HL-60 (cell line): Measurements from ENCODE around the gene CLRN3.

Experiments used
- DNase-seq, 2 experiments: peaks; one replicate each; pipeline ENCODE4 v3.0.0-alpha.2; 2010 to 2020; ENCODE audit warnings: low read depth in 1 of 2, low spot score in 1 of 2
- H3K27ac ChIP-seq: fragments of 250-450 bp; sonication (Bioruptor Pico); replicated peaks from 2 replicates; pipeline ENCODE4 v1.5.1; 2020; ENCODE audit warnings: mild to moderate bottlenecking, moderate library complexity
- H3K27me3 ChIP-seq: fragments of 250-450 bp; sonication (Bioruptor Pico); 2 replicates; pipeline ENCODE4 v1.5.1; 2021; ENCODE audit warnings: mild to moderate bottlenecking, moderate library complexity; ENCODE audit not compliant: insufficient read depth, poor library complexity, severe bottlenecking
- H3K4me3 ChIP-seq: replicated peaks from 2 replicates; pipeline ENCODE4 v1.5.1; 2011; ENCODE audit warnings: mild to moderate bottlenecking, control low read depth, low read length; ENCODE audit not compliant: insufficient read depth
- GABPA ChIP-seq: IDR thresholded peaks from 2 replicates; pipeline ENCODE4 v1.6.1; 2012; ENCODE audit warnings: low read depth
- POLR2AphosphoS5 ChIP-seq: IDR thresholded peaks from 2 replicates; pipeline ENCODE4 v1.6.1; 2012; ENCODE audit warnings: low read depth
- SPI1 ChIP-seq: IDR thresholded peaks from 2 replicates; pipeline ENCODE4 v1.6.1; 2012; ENCODE audit warnings: low read depth, mild to moderate bottlenecking, borderline replicate concordance
- TF ChIP-seq, protein P1 (sequence below): IDR thresholded peaks from 2 replicates; pipeline ENCODE4 v1.6.1; 2012; ENCODE audit warnings: low read depth; ENCODE audit not compliant: insufficient replicate concordance
- TF ChIP-seq, protein P2 (sequence below): IDR thresholded peaks from one replicate; pipeline ENCODE4 v1.5.1; 2011; ENCODE audit warnings: low read length, control low read depth, inconsistent platforms; ENCODE audit not compliant: insufficient read depth

CLRN3 gene

DNA sequence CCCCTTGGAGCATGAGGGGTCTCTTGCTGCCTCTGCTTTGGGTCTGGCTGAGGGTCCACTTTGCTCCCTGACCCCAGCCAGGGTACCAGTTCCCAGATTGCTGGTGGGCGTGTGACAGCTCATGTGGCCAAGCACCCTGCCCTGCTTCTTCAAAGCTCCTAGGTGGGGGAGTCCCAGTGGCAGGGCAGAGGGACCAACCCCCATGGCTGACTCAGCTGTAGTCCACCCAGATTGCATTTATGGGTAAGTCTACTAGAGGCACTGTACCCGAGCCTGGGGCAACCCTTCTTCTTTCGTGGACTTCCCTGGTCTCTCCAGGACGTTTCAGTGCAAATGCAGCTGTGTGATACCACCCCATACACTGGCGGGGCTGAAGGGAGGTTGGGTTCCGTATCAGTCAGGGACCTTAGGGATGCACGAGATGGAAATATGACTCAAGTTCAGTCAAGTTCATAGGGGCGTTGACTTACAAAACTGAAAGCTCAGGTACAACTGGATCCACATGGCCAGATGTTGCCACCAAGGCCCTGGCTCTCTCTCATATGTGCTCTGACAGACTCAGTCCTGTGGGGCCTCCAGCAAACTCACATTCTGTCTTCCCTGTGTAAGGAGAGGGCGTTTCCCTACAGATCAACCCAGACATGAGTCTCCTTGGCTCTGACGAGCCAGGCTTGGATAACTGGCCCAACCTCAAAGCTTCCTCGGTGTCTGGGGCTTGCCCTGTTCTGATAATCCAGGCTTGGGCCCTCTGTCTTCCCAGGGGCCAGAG lies 27.7 kb upstream of the CLRN3 start:
- Histone ChIP-seq H3K27ac (peak overlapping the region; percentile 47), H3K4me3 (no peak overlapping the region)
- TF ChIP-seq GABPA, result no peak
- TF ChIP-seq, protein P1, sequence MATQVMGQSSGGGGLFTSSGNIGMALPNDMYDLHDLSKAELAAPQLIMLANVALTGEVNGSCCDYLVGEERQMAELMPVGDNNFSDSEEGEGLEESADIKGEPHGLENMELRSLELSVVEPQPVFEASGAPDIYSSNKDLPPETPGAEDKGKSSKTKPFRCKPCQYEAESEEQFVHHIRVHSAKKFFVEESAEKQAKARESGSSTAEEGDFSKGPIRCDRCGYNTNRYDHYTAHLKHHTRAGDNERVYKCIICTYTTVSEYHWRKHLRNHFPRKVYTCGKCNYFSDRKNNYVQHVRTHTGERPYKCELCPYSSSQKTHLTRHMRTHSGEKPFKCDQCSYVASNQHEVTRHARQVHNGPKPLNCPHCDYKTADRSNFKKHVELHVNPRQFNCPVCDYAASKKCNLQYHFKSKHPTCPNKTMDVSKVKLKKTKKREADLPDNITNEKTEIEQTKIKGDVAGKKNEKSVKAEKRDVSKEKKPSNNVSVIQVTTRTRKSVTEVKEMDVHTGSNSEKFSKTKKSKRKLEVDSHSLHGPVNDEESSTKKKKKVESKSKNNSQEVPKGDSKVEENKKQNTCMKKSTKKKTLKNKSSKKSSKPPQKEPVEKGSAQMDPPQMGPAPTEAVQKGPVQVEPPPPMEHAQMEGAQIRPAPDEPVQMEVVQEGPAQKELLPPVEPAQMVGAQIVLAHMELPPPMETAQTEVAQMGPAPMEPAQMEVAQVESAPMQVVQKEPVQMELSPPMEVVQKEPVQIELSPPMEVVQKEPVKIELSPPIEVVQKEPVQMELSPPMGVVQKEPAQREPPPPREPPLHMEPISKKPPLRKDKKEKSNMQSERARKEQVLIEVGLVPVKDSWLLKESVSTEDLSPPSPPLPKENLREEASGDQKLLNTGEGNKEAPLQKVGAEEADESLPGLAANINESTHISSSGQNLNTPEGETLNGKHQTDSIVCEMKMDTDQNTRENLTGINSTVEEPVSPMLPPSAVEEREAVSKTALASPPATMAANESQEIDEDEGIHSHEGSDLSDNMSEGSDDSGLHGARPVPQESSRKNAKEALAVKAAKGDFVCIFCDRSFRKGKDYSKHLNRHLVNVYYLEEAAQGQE, result no peak

DNA sequence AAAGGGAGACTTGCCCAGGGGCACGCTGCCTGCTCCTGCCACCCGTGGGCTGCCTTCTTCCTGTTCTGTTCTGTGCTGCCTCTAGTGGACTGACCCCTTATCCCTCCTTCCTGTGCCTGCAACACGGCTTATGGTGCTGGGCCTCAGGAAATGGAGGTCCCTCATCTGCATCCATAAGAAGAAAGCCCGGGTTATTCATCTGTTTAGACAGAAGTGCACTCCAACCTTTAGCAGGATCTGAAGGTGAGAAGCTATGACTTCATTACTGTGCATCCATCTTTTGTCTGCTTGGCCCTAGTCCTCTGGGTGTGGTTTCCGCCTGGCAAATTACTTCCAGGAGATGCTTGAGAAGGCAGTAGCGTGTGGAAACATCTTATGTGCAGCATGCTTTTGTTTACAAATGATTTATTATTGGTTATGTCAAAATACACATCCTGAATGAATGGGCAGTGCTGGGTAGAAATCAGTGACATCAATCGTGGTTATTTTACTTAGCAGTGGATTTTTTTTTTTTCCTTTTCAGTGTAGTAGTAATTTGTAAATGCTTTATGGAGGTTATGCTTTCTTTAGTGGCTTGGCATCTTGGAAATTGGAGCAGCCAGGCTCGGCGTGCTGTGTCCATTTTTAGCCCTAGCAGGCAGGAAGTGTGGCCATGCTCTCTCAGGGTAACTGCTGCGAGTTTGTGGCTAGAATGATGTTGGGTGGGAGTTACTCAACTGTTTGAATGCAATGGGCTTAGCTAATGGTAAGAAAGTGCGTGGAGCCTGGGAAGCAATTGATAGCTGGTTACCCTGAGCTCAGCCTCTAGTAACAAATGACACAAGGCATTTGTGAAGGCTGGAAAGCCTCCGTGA lies 26.9 kb upstream of the CLRN3 start:
- Histone ChIP-seq H3K27me3 (no peaks in the 10 kb centered on the region), H3K4me3 (no peak overlapping the region), H3K27ac (peak overlapping the region; percentile 47)
- peak; percentile 64 to 71 for DNase-seq
- TF ChIP-seq, protein P2, sequence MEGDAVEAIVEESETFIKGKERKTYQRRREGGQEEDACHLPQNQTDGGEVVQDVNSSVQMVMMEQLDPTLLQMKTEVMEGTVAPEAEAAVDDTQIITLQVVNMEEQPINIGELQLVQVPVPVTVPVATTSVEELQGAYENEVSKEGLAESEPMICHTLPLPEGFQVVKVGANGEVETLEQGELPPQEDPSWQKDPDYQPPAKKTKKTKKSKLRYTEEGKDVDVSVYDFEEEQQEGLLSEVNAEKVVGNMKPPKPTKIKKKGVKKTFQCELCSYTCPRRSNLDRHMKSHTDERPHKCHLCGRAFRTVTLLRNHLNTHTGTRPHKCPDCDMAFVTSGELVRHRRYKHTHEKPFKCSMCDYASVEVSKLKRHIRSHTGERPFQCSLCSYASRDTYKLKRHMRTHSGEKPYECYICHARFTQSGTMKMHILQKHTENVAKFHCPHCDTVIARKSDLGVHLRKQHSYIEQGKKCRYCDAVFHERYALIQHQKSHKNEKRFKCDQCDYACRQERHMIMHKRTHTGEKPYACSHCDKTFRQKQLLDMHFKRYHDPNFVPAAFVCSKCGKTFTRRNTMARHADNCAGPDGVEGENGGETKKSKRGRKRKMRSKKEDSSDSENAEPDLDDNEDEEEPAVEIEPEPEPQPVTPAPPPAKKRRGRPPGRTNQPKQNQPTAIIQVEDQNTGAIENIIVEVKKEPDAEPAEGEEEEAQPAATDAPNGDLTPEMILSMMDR, result peak; percentile 53
- no peak for TF ChIP-seq POLR2AphosphoS5

More for the DNA sequence above, 27.7 kb upstream of the CLRN3 start:
- DNase-seq, result no peak
- H3K27me3 ChIP-seq, result no peaks in the 10 kb centered on the region

DNA sequence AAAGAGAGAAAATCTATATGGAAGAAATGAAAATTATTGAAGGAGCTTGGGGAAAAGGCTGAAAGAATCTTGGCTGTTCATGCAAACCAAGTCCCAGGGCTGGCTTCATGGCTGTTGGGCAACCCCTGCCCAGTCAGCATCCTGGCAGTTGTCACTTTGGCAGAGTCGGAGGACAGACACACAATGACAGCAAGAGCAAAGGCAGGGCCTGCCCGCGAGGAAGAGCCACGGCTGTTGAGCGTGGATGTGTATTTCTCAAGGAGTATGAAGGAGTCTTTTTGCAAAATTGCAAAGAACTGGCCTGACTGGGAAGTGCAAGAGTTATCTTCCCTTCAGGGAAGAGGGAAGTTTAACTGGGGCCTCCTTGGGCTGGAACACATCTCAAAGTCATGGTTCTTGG lies 25.8 kb upstream of the CLRN3 start:
- peak overlapping the region; percentile 47; the same call in 1 of the 2 replicates for H3K27ac ChIP-seq
- no peaks in the 10 kb centered on the region for H3K27me3 ChIP-seq
- no peak overlapping the region for H3K4me3 ChIP-seq
- TF ChIP-seq GABPA (no peak), SPI1 (no peak), POLR2AphosphoS5 (no peak)
- TF ChIP-seq, protein P1, result no peak
- peak in 1 of 2 experiments; percentile 67 for DNase-seq

DNA sequence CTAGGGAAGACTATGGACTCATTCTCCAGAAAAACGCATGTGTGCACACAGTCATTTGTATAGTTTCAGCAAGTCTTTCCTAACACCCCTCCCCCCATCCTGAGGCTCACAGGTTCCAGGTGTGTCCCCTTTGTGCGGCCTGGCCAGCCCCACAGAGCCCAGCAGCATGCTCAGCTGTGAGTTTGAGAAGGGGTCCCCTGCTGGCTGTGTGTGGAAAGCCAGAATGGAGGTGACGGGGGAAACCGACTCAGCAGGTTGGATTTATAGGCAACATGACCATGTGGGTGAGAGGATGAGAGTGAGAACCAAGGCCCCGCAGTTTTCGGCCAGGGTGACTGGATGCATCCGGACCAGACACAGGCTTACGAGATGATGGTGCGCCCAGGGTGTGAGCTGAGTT lies 24.1 kb upstream of the CLRN3 start:
- Histone ChIP-seq H3K4me3 (no peak overlapping the region), H3K27me3 (no peaks in the 10 kb centered on the region), H3K27ac (no peak overlapping the region)
- TF ChIP-seq, protein P1, result no peak
- TF ChIP-seq SPI1 (no peak), GABPA (no peak), POLR2AphosphoS5 (no peak)
- TF ChIP-seq, protein P2, result no peak
- DNase-seq, result no peak
